ENCODE measurements around the gene XXYLT1.

GRCh38 chr3:195263925-195264600, 6.9 kb downstream of the XXYLT1 start:
- TF ChIP-seq CTCF (IDR thresholded peaks at IDR 0.05) (no peak), POLR2A (IDR thresholded peaks at IDR 0.05) (no peak)
